Muscle layer of duodenum (tissue), 2 donors: ENCODE results near the gene ARID4B.
"Not testable (repeated sequence)": the region's sequence is repeated elsewhere in the genome, so short reads cannot be mapped to it uniquely, and the experiment has no call there.

Experiments used
- H3K27ac ChIP-seq: one replicate; pipeline ENCODE4 v1.7.0; 2013; ENCODE audit warnings: mild to moderate bottlenecking, low read length
- H3K27me3 ChIP-seq: one replicate; pipeline ENCODE4 v1.7.0; 2013; ENCODE audit warnings: low read depth, mild to moderate bottlenecking, control low read depth, low read length
- H3K36me3 ChIP-seq, 2 donors: one replicate each; pipeline ENCODE4 v1.7.0; 2013; ENCODE audit warnings: low read length in 2 of 2, control low read depth in 1 of 2, mild to moderate bottlenecking in 1 of 2; ENCODE audit not compliant: insufficient read depth in 2 of 2, control insufficient read depth in 1 of 2
- H3K4me1 ChIP-seq, 2 donors: one replicate each; pipeline ENCODE4 v1.7.0; 2013; ENCODE audit warnings: low read length in 2 of 2, mild to moderate bottlenecking in 2 of 2, control low read depth in 1 of 2, moderate library complexity in 1 of 2; ENCODE audit not compliant: insufficient read depth in 2 of 2, control insufficient read depth in 1 of 2
- H3K4me3 ChIP-seq, 2 donors: one replicate each; pipeline ENCODE4 v1.7.0; 2013; ENCODE audit warnings: low read length in 2 of 2, low read depth in 1 of 2, mild to moderate bottlenecking in 1 of 2
- H3K9me3 ChIP-seq, 2 donors: one replicate each; pipeline ENCODE4 v1.7.0; 2013; ENCODE audit warnings: low read length in 2 of 2, control low read depth in 1 of 2, mild to moderate bottlenecking in 1 of 2; ENCODE audit not compliant: control insufficient read depth in 1 of 2
- donor health status: healthy.

ARID4B gene

DNA sequence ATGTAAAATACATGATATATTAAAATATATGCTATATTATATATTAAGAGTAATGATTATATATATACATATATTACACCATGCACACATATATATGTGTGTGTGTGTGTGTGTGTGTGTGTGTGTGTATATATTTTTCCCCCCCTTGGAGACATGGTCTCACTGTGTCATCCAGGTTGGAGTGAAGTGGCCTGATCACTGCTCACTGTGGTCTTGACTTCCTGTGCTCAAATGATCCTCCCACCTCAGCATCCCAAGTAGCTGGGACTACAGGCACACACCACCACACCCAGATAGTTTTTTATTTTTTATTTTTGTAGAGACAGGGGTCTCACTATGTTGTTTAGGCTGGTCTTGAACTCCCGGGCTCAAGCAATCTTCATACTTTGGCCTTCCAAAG, 112.5 kb downstream of the ARID4B start:
- Histone ChIP-seq H3K4me1 (peaks cover 0 to 3% of the 10 kb centered on the region in 2 donors), H3K27me3 (no peaks in the 10 kb centered on the region), H3K9me3 (no peaks in the 10 kb centered on the region), H3K4me3 (no peak overlapping the region), H3K27ac (no peak overlapping the region), H3K36me3 (peaks cover 9 to 20% of the 10 kb centered on the region in 2 donors)

DNA sequence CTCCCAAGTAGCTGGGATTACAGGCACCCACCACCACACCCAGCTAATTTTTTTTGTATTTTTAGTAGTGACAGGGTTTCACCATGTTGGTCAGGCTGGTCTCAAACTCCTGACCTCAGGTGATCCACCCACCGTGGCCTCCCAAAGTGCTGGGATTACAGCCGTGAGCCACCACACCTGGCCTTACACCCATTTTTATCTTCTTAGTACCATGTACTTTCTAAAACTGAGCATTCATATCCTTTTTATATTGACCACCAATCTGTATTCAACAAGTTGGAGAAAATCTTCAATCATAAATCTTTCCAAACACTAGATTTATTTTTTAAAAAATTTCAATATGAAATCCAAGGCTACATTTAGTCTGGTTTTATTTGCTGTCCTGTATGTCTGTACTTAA, 113.0 kb downstream of the ARID4B start:
- not testable (repeated sequence) for H3K27me3 ChIP-seq, H3K27ac ChIP-seq, H3K9me3 ChIP-seq, H3K4me1 ChIP-seq, H3K4me3 ChIP-seq
- H3K36me3 ChIP-seq: peaks cover 14 to 25% of the 10 kb centered on the region in 2 donors

- Histone ChIP-seq H3K4me1 (peaks cover 0 to 3% of the 10 kb centered on the region in 2 donors), H3K4me3 (no peak overlapping the region), H3K36me3 (peaks cover 15 to 22% of the 10 kb centered on the region in 2 donors), H3K27ac (no peak overlapping the region), H3K9me3 (no peaks in the 10 kb centered on the region), H3K27me3 (no peaks in the 10 kb centered on the region)
These were observed 114.2 kb downstream of the ARID4B start for GRCh38 chr1:235213752-235214151.

GRCh38 chr1:235211517-235211916, 116.5 kb downstream of the ARID4B start:
- peaks cover 20 to 28% of the 10 kb centered on the region in 2 donors for H3K36me3 ChIP-seq
- H3K27ac ChIP-seq: no peak overlapping the region

GRCh38 chr1:235207209-235207565, 120.8 kb downstream of the ARID4B start:
- H3K4me3 ChIP-seq: no peak overlapping the region
- no peak overlapping the region for H3K27ac ChIP-seq
- no peaks in the 10 kb centered on the region for H3K4me1 ChIP-seq
- H3K27me3 ChIP-seq: no peaks in the 10 kb centered on the region
- H3K36me3 ChIP-seq: peaks cover 16 to 27% of the 10 kb centered on the region in 2 donors
- H3K9me3 ChIP-seq: no peaks in the 10 kb centered on the region

More at GRCh38 chr1:235211517-235211916, 116.5 kb downstream of the ARID4B start:
- Histone ChIP-seq H3K27me3 (no peaks in the 10 kb centered on the region), H3K4me1 (no peaks in the 10 kb centered on the region), H3K4me3 (no peak overlapping the region), H3K9me3 (no peaks in the 10 kb centered on the region)

- Histone ChIP-seq H3K9me3 (no peaks in the 10 kb centered on the region), H3K27me3 (no peaks in the 10 kb centered on the region), H3K4me1 (no peaks in the 10 kb centered on the region), H3K27ac (no peak overlapping the region), H3K4me3 (no peak overlapping the region), H3K36me3 (peaks cover 16 to 22% of the 10 kb centered on the region in 2 donors)
These were observed 121.3 kb downstream of the ARID4B start for GRCh38 chr1:235206533-235207208.

DNA sequence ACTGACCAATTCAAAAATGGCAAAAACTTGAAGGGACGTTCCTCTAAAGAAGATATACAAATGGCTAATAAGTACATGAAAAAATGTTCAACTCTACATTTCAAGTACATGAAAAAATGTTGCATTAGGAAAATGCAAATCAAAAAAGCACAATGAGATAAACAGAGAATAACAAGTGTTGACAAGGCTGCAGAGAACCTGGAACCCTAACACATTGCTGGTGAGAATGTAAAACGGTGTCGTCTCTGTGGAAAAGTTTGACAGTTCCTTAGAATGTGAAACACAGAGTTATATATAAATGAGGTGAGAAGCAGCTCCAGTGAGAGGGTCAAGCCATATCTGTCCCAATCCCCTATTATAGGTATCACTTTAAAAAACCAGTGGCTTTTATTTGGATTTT, 122.3 kb downstream of the ARID4B start:
- Histone ChIP-seq H3K27me3 (no peaks in the 10 kb centered on the region), H3K36me3 (peaks cover 13 to 16% of the 10 kb centered on the region in 2 donors), H3K27ac (no peak overlapping the region), H3K4me3 (no peak overlapping the region), H3K4me1 (no peaks in the 10 kb centered on the region), H3K9me3 (no peaks in the 10 kb centered on the region)

DNA sequence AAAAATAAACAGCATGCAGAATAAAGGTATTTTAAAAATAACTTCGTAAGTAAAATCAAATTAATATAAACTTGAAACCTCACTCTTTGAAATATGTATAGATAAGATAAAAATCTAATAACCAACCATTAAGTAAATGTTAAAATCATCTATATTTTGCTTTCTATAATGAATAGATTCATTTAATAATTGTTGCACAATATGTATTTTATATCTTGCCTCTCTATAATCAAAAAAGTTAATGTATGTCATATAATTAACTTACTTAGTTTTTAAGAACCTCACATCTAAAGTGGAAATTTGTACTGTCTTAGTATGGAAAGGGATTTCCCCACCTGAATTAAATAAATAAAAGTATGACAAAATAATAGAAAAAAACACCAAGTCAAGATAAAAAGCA, 124.6 kb downstream of the ARID4B start:
- H3K9me3 ChIP-seq: no peaks in the 10 kb centered on the region
- no peaks in the 10 kb centered on the region for H3K27me3 ChIP-seq
- H3K4me3 ChIP-seq: no peak overlapping the region
- H3K27ac ChIP-seq: no peak overlapping the region
- H3K36me3 ChIP-seq: peaks cover 5 to 7% of the 10 kb centered on the region in 2 donors
- no peaks in the 10 kb centered on the region for H3K4me1 ChIP-seq

- not testable (repeated sequence) for H3K4me3 ChIP-seq, H3K36me3 ChIP-seq, H3K27me3 ChIP-seq, H3K9me3 ChIP-seq, H3K27ac ChIP-seq, H3K4me1 ChIP-seq
These were observed 125.5 kb downstream of the ARID4B start for GRCh38 chr1:235202447-235202846.

DNA sequence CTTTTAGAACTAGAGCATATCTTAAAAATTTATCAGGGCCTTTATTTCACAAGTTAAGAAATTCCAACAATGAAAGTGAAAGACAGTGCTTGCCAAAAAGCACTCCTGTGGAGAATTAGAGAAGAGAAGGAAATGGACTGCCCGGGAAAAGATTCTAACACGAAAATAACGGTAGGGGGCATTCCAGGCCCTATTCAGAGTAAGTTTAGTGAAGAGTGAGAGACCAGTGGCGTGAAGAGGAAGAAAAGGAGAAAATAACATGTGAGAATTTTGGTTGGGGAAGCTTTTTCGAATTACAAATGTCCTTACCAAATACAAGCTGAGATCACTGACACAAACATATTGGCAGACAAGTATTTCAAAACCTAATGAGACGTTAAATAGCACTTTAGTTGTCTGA, 128.5 kb downstream of the ARID4B start:
- Histone ChIP-seq H3K4me1 (no peaks in the 10 kb centered on the region), H3K4me3 (no peak overlapping the region), H3K9me3 (no peaks in the 10 kb centered on the region), H3K36me3 (peaks cover 4 to 13% of the 10 kb centered on the region in 2 donors), H3K27ac (no peak overlapping the region), H3K27me3 (no peaks in the 10 kb centered on the region)

- Histone ChIP-seq H3K9me3 (no peaks in the 10 kb centered on the region), H3K4me1 (no peaks in the 10 kb centered on the region), H3K36me3 (peaks cover 8 to 28% of the 10 kb centered on the region in 2 donors), H3K27me3 (no peaks in the 10 kb centered on the region), H3K4me3 (no peak overlapping the region), H3K27ac (no peak overlapping the region)
These were observed 137.5 kb downstream of the ARID4B start for GRCh38 chr1:235190431-235190830.

GRCh38 chr1:235187316-235187715, 140.7 kb downstream of the ARID4B start:
- no peaks in the 10 kb centered on the region for H3K4me1 ChIP-seq
- no peak overlapping the region for H3K27ac ChIP-seq
- no peaks in the 10 kb centered on the region for H3K27me3 ChIP-seq
- H3K4me3 ChIP-seq: no peak overlapping the region
- peaks cover 3 to 8% of the 10 kb centered on the region in 2 donors for H3K36me3 ChIP-seq
- no peaks in the 10 kb centered on the region for H3K9me3 ChIP-seq
